Esophagus squamous epithelium (tissue), 4 donors: ENCODE results near the gene BOK.

Source experiments
- CTCF ChIP-seq, 6 experiments: fragments of 450-650 bp in 4 of 6; fragments of 200-600 bp in 2 of 6; sonication (generic) in 2 of 6; IDR thresholded peaks; one replicate each; pipeline ENCODE4 v1.5.1; 2016 to 2019; ENCODE audit warnings: antibody characterized with exemption in 6 of 6, mild to moderate bottlenecking in 4 of 6, moderate library complexity in 4 of 6
- POLR2A ChIP-seq, 4 donors: fragments of 450-650 bp; IDR thresholded peaks; one replicate each; pipeline ENCODE4 v1.6.1; 2017; ENCODE audit warnings: antibody characterized with exemption in 4 of 4, mild to moderate bottlenecking in 4 of 4, moderate library complexity in 3 of 4

- TF ChIP-seq CTCF (IDR thresholded peaks at IDR 0.05) = no peak
- no peak for TF ChIP-seq POLR2A (IDR thresholded peaks at IDR 0.05)
Observed at GRCh38 chr2:241603686-241604085, 45.1 kb downstream of the BOK start.
